KOPT-K1 (cell line): ENCODE data around the gene SHMT2.

Experiments
- H3K27ac ChIP-seq: fragments of 200-600 bp; sonication (generic); 2 replicates; pipeline ENCODE4 v1.5.1; 2016; ENCODE audit warnings: antibody characterized with exemption, mild to moderate bottlenecking, low read depth, low read length; ENCODE audit not compliant: poor library complexity, severe bottlenecking
- H3K36me3 ChIP-seq: fragments of 200-600 bp; sonication (generic); 2 replicates; pipeline ENCODE4 v1.5.1; 2017; ENCODE audit warnings: antibody characterized with exemption, mild to moderate bottlenecking, low read length, moderate library complexity; ENCODE audit not compliant: insufficient read depth
- H3K9me3 ChIP-seq: fragments of 200-600 bp; sonication (generic); 2 replicates; pipeline ENCODE4 v1.5.1; 2017; ENCODE audit warnings: antibody characterized with exemption, low read length, mild to moderate bottlenecking; ENCODE audit not compliant: insufficient read depth, poor library complexity, severe bottlenecking

SHMT2 gene

GRCh38 chr12:57235728-57236131 lies 6.2 kb downstream of the SHMT2 start:
- Histone ChIP-seq H3K36me3 (peaks cover 41% of the 10 kb centered on the region), H3K27ac (no peak overlapping the region), H3K9me3 (no peaks in the 10 kb centered on the region)

- Histone ChIP-seq H3K9me3 (no peaks in the 10 kb centered on the region), H3K27ac (no peak overlapping the region), H3K36me3 (peaks cover 36% of the 10 kb centered on the region)
These were observed 6.9 kb downstream of the SHMT2 start for GRCh38 chr12:57236201-57236924.

DNA sequence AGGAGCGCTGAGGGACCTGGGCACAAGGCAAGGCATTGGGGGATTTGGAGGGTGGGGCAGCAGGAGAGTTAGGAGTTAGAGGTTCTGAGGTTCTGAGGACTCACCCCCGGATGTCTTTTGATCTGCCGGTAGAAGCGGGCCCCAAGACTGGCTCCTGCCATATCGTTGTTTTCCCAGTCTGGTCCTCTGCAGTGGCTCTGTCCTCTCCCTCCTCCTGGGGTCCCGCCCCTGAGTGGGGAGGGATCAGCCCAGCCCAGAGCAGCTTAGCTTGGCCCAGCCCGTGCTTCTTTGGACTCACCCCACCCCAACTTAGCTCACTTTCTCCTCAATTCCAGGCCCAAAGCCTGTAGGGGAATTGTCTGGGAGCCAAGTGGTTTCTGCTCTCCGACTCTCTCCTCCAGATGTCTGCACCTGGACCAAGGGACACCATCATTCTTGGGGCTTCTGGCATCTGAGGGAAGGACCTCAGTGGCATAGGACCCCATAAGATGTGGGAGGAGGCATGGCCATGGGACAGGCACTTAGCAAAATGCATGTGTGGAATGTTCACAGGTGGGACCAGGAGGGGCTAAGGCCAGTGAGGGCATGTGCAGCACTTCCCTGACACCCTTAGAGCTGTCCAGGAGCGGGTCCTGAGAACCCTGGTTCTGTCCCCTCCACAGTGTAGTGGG lies 7.5 kb downstream of the SHMT2 start:
- H3K27ac ChIP-seq: no peak overlapping the region
- H3K9me3 ChIP-seq: no peaks in the 10 kb centered on the region
- H3K36me3 ChIP-seq: peaks cover 29% of the 10 kb centered on the region

DNA sequence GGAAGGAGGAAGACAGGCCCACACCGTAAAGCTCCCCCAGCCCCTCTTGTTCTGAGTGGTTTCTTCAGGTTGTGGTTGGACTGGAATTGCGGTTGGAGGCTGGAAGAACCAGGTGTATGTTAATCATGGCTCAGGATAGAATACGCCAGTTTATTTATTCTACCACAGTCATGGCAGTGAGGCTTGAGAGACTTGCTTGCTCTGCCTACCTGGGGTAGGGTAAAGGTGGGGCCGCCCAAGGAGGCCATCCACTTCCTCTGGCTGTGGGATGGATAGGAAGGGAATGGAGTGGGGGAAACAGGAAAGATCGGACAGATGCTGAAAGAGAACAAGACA lies 8.1 kb downstream of the SHMT2 start:
- no peak overlapping the region for H3K27ac ChIP-seq

GRCh38 chr12:57237932-57238853 lies 8.7 kb downstream of the SHMT2 start:
- no peak overlapping the region for H3K27ac ChIP-seq
- no peaks in the 10 kb centered on the region for H3K9me3 ChIP-seq
- H3K36me3 ChIP-seq: peaks cover 18% of the 10 kb centered on the region

More for the DNA sequence above, 8.1 kb downstream of the SHMT2 start:
- H3K36me3 ChIP-seq: peaks cover 24% of the 10 kb centered on the region
- no peaks in the 10 kb centered on the region for H3K9me3 ChIP-seq

GRCh38 chr12:57238854-57239554 lies 9.5 kb downstream of the SHMT2 start:
- peaks cover 10% of the 10 kb centered on the region for H3K36me3 ChIP-seq
- H3K9me3 ChIP-seq: no peaks in the 10 kb centered on the region
- no peak overlapping the region for H3K27ac ChIP-seq

GRCh38 chr12:57239587-57240065 lies 10.1 kb downstream of the SHMT2 start:
- Histone ChIP-seq H3K9me3 (no peaks in the 10 kb centered on the region), H3K27ac (no peak overlapping the region), H3K36me3 (peaks cover 4% of the 10 kb centered on the region; the same call in 1 of the 2 replicates)

- H3K27ac ChIP-seq: no peak overlapping the region
These were observed 10.8 kb downstream of the SHMT2 start for GRCh38 chr12:57240066-57240921.

GRCh38 chr12:57240926-57241401 lies 11.5 kb downstream of the SHMT2 start:
- Histone ChIP-seq H3K9me3 (no peaks in the 10 kb centered on the region), H3K36me3 (no peaks in the 10 kb centered on the region), H3K27ac (no peak overlapping the region)

More at GRCh38 chr12:57240066-57240921, 10.8 kb downstream of the SHMT2 start:
- Histone ChIP-seq H3K36me3 (no peaks in the 10 kb centered on the region), H3K9me3 (no peaks in the 10 kb centered on the region)

- no peaks in the 10 kb centered on the region for H3K36me3 ChIP-seq
- no peaks in the 10 kb centered on the region for H3K9me3 ChIP-seq
- no peak overlapping the region for H3K27ac ChIP-seq
These were observed 12.1 kb downstream of the SHMT2 start for GRCh38 chr12:57241402-57242310.

GRCh38 chr12:57242329-57242690 lies 12.8 kb downstream of the SHMT2 start:
- Histone ChIP-seq H3K9me3 (no peaks in the 10 kb centered on the region), H3K27ac (no peak overlapping the region), H3K36me3 (no peaks in the 10 kb centered on the region)

- Histone ChIP-seq H3K27ac (no peak overlapping the region), H3K9me3 (no peaks in the 10 kb centered on the region), H3K36me3 (no peaks in the 10 kb centered on the region)
These were observed 13.4 kb downstream of the SHMT2 start for GRCh38 chr12:57242691-57243454.
